Measurements from ENCODE around the gene TPX2. TPM values are rescaled to one million over a fixed set of nuclear protein-coding genes. Genes with fewer than 3 reads are reported as not detected.

TPX2 gene
- total RNA-seq, 6 experiments from 2014 or later, result 0.56 to 8.3 (median 2.8) TPM

DNA sequence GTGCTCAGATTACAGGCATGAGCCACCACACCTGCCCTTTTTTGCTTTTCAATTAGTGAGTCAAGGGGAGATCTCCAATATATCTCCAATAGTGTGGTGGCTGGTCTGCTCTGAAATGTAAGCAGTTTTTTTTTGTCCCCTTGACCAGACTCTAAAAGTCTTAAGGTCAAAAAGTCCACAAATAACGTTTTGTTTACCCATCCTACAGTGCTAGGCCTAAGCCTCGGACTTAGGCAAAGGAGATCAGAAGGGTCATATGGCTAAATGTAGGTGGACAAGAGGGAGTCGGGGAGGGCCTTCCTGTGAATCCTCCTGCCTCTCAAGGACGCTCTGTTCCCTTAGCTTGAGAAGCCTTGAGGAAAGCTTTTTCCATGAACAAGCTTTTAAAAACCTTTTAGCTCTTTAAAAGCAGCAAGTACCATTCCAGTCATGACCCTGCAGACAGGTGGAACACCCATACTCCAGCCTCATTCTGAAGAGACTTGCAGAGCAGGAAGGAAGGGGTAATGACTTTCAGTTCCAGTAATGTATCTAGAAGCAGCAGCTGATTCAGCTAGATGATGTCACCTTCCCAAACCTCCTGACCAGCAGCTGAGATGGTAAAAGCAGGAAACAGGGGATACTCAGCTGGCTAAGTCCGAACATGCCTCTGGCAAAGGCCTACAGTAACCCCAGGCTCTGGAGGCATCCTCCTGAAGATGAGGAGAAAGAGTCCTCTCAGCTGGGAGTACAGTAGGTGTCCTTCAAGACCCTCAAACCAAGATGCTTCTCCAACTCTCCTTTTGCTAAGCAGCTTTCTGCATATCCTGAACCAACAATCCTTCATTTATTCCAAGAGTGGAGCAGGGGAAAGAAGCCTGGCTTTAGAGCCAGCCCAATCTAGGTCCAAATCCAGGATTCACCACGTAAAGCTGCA is 40.0 kb upstream of the TPX2 start:
- ATAC-seq, result peak; percentile 32 to 63 (median 54)

DNA sequence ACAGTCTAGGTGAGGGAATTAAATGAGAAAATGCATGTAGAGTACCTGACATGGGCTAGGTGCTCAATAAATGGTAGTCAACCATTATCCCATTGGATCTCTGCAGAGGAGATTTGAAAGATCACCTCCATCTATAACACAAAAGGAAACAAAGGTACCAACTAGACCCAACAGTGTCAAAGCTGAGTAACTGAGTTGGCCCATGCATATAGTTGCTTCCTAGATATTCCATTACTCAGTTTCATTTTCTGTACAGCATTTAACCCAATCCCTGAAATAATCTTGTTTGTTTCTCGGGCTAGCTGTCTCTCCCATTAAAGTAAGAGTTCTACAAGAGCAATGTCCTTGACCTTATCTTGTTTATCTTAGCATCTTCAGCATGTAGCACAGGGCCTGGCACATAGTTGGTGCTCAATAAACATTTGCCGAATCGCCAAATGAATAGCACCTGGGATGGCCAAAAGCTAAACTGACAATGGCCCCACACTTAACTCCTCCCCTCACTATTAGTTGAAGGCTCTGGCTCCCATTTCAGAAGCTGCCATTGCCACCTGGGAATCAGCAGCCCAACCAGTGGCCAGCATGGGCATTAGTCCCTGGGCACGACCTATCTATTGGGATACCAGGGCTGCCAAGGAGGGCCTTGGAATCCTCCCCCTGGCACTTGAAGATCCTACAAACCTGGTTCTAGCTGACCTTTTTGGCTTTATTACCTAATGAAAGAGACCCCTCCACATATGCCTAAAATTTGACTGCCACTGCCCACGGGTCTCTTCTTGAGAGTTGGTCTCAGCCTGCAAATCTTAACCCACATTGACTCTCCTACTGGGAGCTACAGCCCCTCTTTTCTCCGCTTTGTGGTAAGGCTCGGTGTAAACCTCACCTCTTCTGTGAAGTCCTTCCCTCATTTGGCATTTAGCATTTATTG is 39.0 kb upstream of the TPX2 start:
- TF ChIP-seq POLR2A (IDR thresholded peaks at IDR 0.05), result no peak
- TF ChIP-seq, protein P1, sequence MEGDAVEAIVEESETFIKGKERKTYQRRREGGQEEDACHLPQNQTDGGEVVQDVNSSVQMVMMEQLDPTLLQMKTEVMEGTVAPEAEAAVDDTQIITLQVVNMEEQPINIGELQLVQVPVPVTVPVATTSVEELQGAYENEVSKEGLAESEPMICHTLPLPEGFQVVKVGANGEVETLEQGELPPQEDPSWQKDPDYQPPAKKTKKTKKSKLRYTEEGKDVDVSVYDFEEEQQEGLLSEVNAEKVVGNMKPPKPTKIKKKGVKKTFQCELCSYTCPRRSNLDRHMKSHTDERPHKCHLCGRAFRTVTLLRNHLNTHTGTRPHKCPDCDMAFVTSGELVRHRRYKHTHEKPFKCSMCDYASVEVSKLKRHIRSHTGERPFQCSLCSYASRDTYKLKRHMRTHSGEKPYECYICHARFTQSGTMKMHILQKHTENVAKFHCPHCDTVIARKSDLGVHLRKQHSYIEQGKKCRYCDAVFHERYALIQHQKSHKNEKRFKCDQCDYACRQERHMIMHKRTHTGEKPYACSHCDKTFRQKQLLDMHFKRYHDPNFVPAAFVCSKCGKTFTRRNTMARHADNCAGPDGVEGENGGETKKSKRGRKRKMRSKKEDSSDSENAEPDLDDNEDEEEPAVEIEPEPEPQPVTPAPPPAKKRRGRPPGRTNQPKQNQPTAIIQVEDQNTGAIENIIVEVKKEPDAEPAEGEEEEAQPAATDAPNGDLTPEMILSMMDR (IDR thresholded peaks at IDR 0.05), result no peak
- 66% methylated on average over 7 of the region's 7 CpGs for WGBS (ENCODE audit: insufficient coverage, low coverage, low lambda C conversion rate, missing lambda C conversion rate)

More for the DNA sequence above, 40.0 kb upstream of the TPX2 start:
- peak; percentile 62 for TF ChIP-seq POLR2A (IDR thresholded peaks at IDR 0.05)
- TF ChIP-seq, protein P1 (IDR thresholded peaks at IDR 0.05), result no peak
- H3K36me3 ChIP-seq, result no peaks in the 10 kb centered on the region
- H3K27ac ChIP-seq, result peak overlapping the region; percentile 73 to 83 (median 76)
- H3K27me3 ChIP-seq, result no peaks in the 10 kb centered on the region
- H3K9me3 ChIP-seq, result no peaks in the 10 kb centered on the region
- H3K4me1 ChIP-seq, result peaks cover 0 to 75% (median 26%) of the 10 kb centered on the region in 4 donors
- intact Hi-C loops (cut with DNase I), result no loop called here
- no peak overlapping the region for H3K4me3 ChIP-seq
- 15% methylated on average over 5 of the region's 6 CpGs for WGBS (ENCODE audit: insufficient coverage, low coverage, low lambda C conversion rate, missing lambda C conversion rate)
- DNase-seq, result peak in 1 of 3 donors; percentile 57

GRCh38 chr20:31700747-31701146 is 38.3 kb upstream of the TPX2 start:
- no peaks in the 10 kb centered on the region for H3K9me3 ChIP-seq
- H3K4me3 ChIP-seq, result no peak overlapping the region
- ATAC-seq (no peak), DNase-seq (no peak)
- TF ChIP-seq, protein P1 (IDR thresholded peaks at IDR 0.05), result no peak
- TF ChIP-seq POLR2A (IDR thresholded peaks at IDR 0.05), result no peak
- H3K36me3 ChIP-seq, result no peaks in the 10 kb centered on the region
- H3K27me3 ChIP-seq, result no peaks in the 10 kb centered on the region
- WGBS (ENCODE audit: insufficient coverage, low coverage, low lambda C conversion rate, missing lambda C conversion rate), result 35% methylated on average over 5 of the region's 5 CpGs
- H3K27ac ChIP-seq, result peak overlapping the region; percentile 14 to 83 (median 76)
- intact Hi-C loops (cut with DNase I), result no loop called here
- peaks cover 0 to 77% (median 30%) of the 10 kb centered on the region in 4 donors for H3K4me1 ChIP-seq

More for the DNA sequence above, 39.0 kb upstream of the TPX2 start:
- Histone ChIP-seq H3K4me1 (peaks cover 0 to 77% (median 30%) of the 10 kb centered on the region in 4 donors), H3K4me3 (no peak overlapping the region), H3K36me3 (no peaks in the 10 kb centered on the region), H3K27ac (peak overlapping the region; percentile 73 to 83 (median 76)), H3K27me3 (no peaks in the 10 kb centered on the region), H3K9me3 (no peaks in the 10 kb centered on the region)
- intact Hi-C loops (cut with DNase I), result no loop called here
- DNase-seq, result no peak
- ATAC-seq, result no peak

DNA sequence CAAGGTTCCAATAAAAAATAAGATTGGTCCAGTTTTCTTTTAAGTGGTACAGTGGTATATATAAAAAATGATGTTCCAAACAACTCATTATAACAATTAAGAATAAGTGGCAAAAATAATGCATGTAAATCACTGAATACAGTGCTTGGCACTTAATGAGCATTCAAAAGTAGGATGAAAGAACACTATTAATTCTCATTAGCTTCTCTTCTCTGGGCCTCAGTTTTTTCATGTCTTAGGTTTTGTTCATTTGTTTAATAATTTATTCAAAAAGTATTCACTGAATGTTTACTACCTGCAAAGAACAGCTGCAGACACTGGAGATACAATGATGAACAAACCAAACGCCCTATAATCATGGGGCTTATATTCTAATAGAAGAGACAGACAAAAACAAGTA is 37.5 kb upstream of the TPX2 start:
- intact Hi-C loops (cut with DNase I), result no loop called here
- Histone ChIP-seq H3K36me3 (no peaks in the 10 kb centered on the region), H3K27me3 (no peaks in the 10 kb centered on the region), H3K4me1 (peaks cover 0 to 77% (median 31%) of the 10 kb centered on the region in 4 donors), H3K9me3 (no peaks in the 10 kb centered on the region), H3K27ac (no peak overlapping the region), H3K4me3 (no peak overlapping the region)
- no peak for ATAC-seq
- no peak for TF ChIP-seq POLR2A (IDR thresholded peaks at IDR 0.05)
- TF ChIP-seq, protein P1 (IDR thresholded peaks at IDR 0.05), result no peak
- WGBS (ENCODE audit: insufficient coverage, low coverage, low lambda C conversion rate, missing lambda C conversion rate), result 61% methylated on average over 1 of the region's 1 CpG
- no peak for DNase-seq
